Endodermal cell (in vitro differentiated cells): Measurements from ENCODE around the gene DDIT4. TPM values are rescaled to one million over a fixed set of nuclear protein-coding genes. Genes with fewer than 3 reads are reported as not detected.

Source experiments
- DNase-seq: peaks from one replicate; pipeline ENCODE4 v3.0.0-alpha.2; 2017
- H3K27ac ChIP-seq: 2 replicates; pipeline ENCODE4 v1.5.1; 2013; ENCODE audit warnings: mild to moderate bottlenecking, low read depth, low read length, moderate library complexity
- H3K27me3 ChIP-seq: 2 replicates; pipeline ENCODE4 v1.6.1; 2013; ENCODE audit warnings: mild to moderate bottlenecking, low read length, moderate library complexity; ENCODE audit not compliant: insufficient read depth, control insufficient read depth, poor library complexity, severe bottlenecking
- H3K36me3 ChIP-seq: 2 replicates; pipeline ENCODE4 v1.7.0; 2013; ENCODE audit warnings: mild to moderate bottlenecking, low read length, moderate library complexity; ENCODE audit not compliant: control insufficient read depth, insufficient read depth
- H3K4me1 ChIP-seq: one replicate; pipeline ENCODE4 v1.7.0; 2013; ENCODE audit warnings: low read length; ENCODE audit not compliant: control insufficient read depth, insufficient read depth
- H3K4me3 ChIP-seq: 2 replicates; pipeline ENCODE4 v1.5.1; 2013; ENCODE audit warnings: mild to moderate bottlenecking, low read length, moderate library complexity
- H3K9ac ChIP-seq: 2 replicates; pipeline ENCODE4 v1.6.1; 2013; ENCODE audit warnings: mild to moderate bottlenecking, low read length, moderate library complexity; ENCODE audit not compliant: poor library complexity, severe bottlenecking; ENCODE audit errors: extremely low read depth
- H3K9me3 ChIP-seq: 2 replicates; pipeline ENCODE4 v1.6.1; 2013; ENCODE audit warnings: mild to moderate bottlenecking, low read length, moderate library complexity; ENCODE audit not compliant: control insufficient read depth
- H3K27ac Mint-ChIP-seq: 2 replicates; pipeline ENCODE4 v1.8.0; 2020; ENCODE audit warnings: mixed read lengths
- H3K27me3 Mint-ChIP-seq: 2 replicates; pipeline ENCODE4 v1.8.0; 2021; ENCODE audit warnings: mild to moderate bottlenecking, mixed read lengths; ENCODE audit not compliant: insufficient read depth
- H3K36me3 Mint-ChIP-seq: 2 replicates; pipeline ENCODE4 v1.8.0; 2020; ENCODE audit warnings: low read depth, mixed read lengths
- H3K4me1 Mint-ChIP-seq: 2 replicates; pipeline ENCODE4 v1.8.0; 2020; ENCODE audit warnings: mixed read lengths
- H3K4me3 Mint-ChIP-seq: 2 replicates; pipeline ENCODE4 v1.8.0; 2020; ENCODE audit warnings: mild to moderate bottlenecking, moderate library complexity, mixed read lengths
- H3K9me3 Mint-ChIP-seq: 2 replicates; pipeline ENCODE4 v1.8.0; 2020; ENCODE audit warnings: mild to moderate bottlenecking, mixed read lengths
- CTCF ChIP-seq: fragments of 200-600 bp; sonication (generic); conservative IDR thresholded peaks from 2 replicates; pipeline ENCODE4 v1.5.0; 2021; ENCODE audit warnings: antibody characterized with exemption, mild to moderate bottlenecking
- WGBS, 2 experiments: methylation state at CpG; one replicate each; pipeline versions ENCODE4 v1.1.5 to v1.1.7; 2013; ENCODE audit warnings: missing lambda C conversion rate in 2 of 2, mixed read lengths in 1 of 2; ENCODE audit not compliant: insufficient coverage in 1 of 2, insufficient read length in 1 of 2; 5-methylcytosine and 5-hydroxymethylcytosine counted together
- total RNA-seq, 2 donors: library from RNA; stranded (reverse); fragmentation: NEBNext Ultra II Directional in 1 of 2; extraction: Animal tissue kit (Norgen Biotek cat#: 25700) in 1 of 2; gene quantifications; 2 replicates in 1 of 2; 3 replicates in 1 of 2; pipeline ENCODE4 v1.2.1, GENCODE V29; 2021

DDIT4 gene
- total RNA-seq, 2 donors from 2014 or later: 20.5 to 30.2 TPM

- H3K27me3 ChIP-seq: no peaks in the 10 kb centered on the region
- Mint-ChIP-seq H3K27me3 (peaks cover 6% of the 10 kb centered on the region), H3K9me3 (no peaks in the 10 kb centered on the region), H3K4me3 (no peak overlapping the region), H3K27ac (peak overlapping the region; percentile 97), H3K36me3 (no peaks in the 10 kb centered on the region), H3K4me1 (peaks cover 23% of the 10 kb centered on the region)
- no peaks in the 10 kb centered on the region for H3K36me3 ChIP-seq
- H3K27ac ChIP-seq: peak overlapping the region; percentile 79
- 38 to 44% methylated on average over 10 to 12 of the region's 12 CpGs for WGBS, 2 experiments
- peak overlapping the region; percentile 33 for H3K9ac ChIP-seq
- peak; percentile 90 for DNase-seq
- H3K4me3 ChIP-seq: no peak overlapping the region
- TF ChIP-seq CTCF: no peak
- peaks cover 14% of the 10 kb centered on the region for H3K4me1 ChIP-seq
- H3K9me3 ChIP-seq: no peaks in the 10 kb centered on the region
These were observed 47.0 kb downstream of the DDIT4 start for GRCh38 chr10:72320676-72321247.

GRCh38 chr10:72321248-72322029, 47.7 kb downstream of the DDIT4 start:
- no peak overlapping the region for H3K4me3 Mint-ChIP-seq
- no peak overlapping the region for H3K4me3 ChIP-seq
- H3K36me3 Mint-ChIP-seq: no peaks in the 10 kb centered on the region
- WGBS, 2 experiments: 43 to 72% methylated on average over 5 to 13 of the region's 13 CpGs
- peak overlapping the region; percentile 97 for H3K27ac Mint-ChIP-seq
- H3K9me3 ChIP-seq: no peaks in the 10 kb centered on the region
- H3K4me1 Mint-ChIP-seq: peaks cover 23% of the 10 kb centered on the region
- peaks cover 6% of the 10 kb centered on the region for H3K27me3 Mint-ChIP-seq
- H3K27me3 ChIP-seq: no peaks in the 10 kb centered on the region
- no peak for TF ChIP-seq CTCF
- DNase-seq: peak; percentile 61
- peak overlapping the region; percentile 33 for H3K9ac ChIP-seq
- no peaks in the 10 kb centered on the region for H3K36me3 ChIP-seq
- peaks cover 14% of the 10 kb centered on the region for H3K4me1 ChIP-seq
- H3K9me3 Mint-ChIP-seq: no peaks in the 10 kb centered on the region
- H3K27ac ChIP-seq: peak overlapping the region; percentile 79

- no peak for DNase-seq
- no peak for TF ChIP-seq CTCF
- WGBS, 2 experiments: 91 to 100% methylated on average over 2 to 3 of the region's 3 CpGs
- H3K9ac ChIP-seq: no peak overlapping the region
- H3K4me1 ChIP-seq: peaks cover 14% of the 10 kb centered on the region
- Mint-ChIP-seq H3K27ac (no peak overlapping the region), H3K36me3 (no peaks in the 10 kb centered on the region), H3K9me3 (no peaks in the 10 kb centered on the region), H3K27me3 (peaks cover 6% of the 10 kb centered on the region), H3K4me1 (peaks cover 23% of the 10 kb centered on the region), H3K4me3 (no peak overlapping the region)
- no peaks in the 10 kb centered on the region for H3K36me3 ChIP-seq
- H3K27ac ChIP-seq: no peak overlapping the region
- no peak overlapping the region for H3K4me3 ChIP-seq
- no peaks in the 10 kb centered on the region for H3K27me3 ChIP-seq
- H3K9me3 ChIP-seq: no peaks in the 10 kb centered on the region
These were observed 48.2 kb downstream of the DDIT4 start for GRCh38 chr10:72322030-72322279.
